Activated T-cell treated with anti-CD3 and anti-CD28 coated beads, Interleukin-2, amount 50 U/mL, for 4 hours (primary cell): Measurements from ENCODE around the gene ADGRL1. TPM values are rescaled to one million over a fixed set of nuclear protein-coding genes. Genes with fewer than 3 reads are reported as not detected.

ENCODE experiments used
- ATAC-seq, 2 donors: fragments of 200-7000 bp; cut with Tn5 transposase; one replicate each; pipeline ENCODE4 v1.10.0; 2021
- DNase-seq: peaks from one replicate; pipeline ENCODE4 v3.0.0-alpha.2; 2020
- H3K27me3 Mint-ChIP-seq: one replicate; pipeline ENCODE4 v1.8.0; 2021; ENCODE audit warnings: low read depth, mixed read lengths
- H3K36me3 Mint-ChIP-seq: one replicate; pipeline ENCODE4 v1.8.0; 2022; ENCODE audit warnings: mixed read lengths; ENCODE audit not compliant: insufficient read depth
- H3K4me1 Mint-ChIP-seq: one replicate; pipeline ENCODE4 v1.8.0; 2021; ENCODE audit warnings: low read depth, mixed read lengths
- H3K4me3 Mint-ChIP-seq: one replicate; pipeline ENCODE4 v1.8.0; 2021; ENCODE audit warnings: mild to moderate bottlenecking, moderate library complexity, mixed read lengths
- H3K9me3 Mint-ChIP-seq: one replicate; pipeline ENCODE4 v1.8.0; 2021; ENCODE audit warnings: mixed read lengths
- total RNA-seq, 3 donors: library from RNA; stranded (reverse); gene quantifications; one replicate each; pipeline ENCODE4 v1.2.1, GENCODE V29; 2021

ADGRL1 gene
- total RNA-seq, 3 donors from 2014 or later = 22.2 to 30.2 (median 23.6) TPM

- Mint-ChIP-seq H3K36me3 (peaks cover 14% of the 10 kb centered on the region), H3K27me3 (no peaks in the 10 kb centered on the region), H3K4me1 (peaks cover 25% of the 10 kb centered on the region), H3K4me3 (peak overlapping the region; percentile 78), H3K9me3 (no peaks in the 10 kb centered on the region)
- DNase-seq (no peak), ATAC-seq (peak; percentile 62 to 75)
These were observed 38.3 kb downstream of the ADGRL1 start for GRCh38 chr19:14167576-14168138.

GRCh38 chr19:14166999-14167575, 38.9 kb downstream of the ADGRL1 start:
- H3K36me3 Mint-ChIP-seq = peaks cover 14% of the 10 kb centered on the region
- no peaks in the 10 kb centered on the region for H3K27me3 Mint-ChIP-seq
- no peaks in the 10 kb centered on the region for H3K9me3 Mint-ChIP-seq
- DNase-seq (no peak), ATAC-seq (peak; percentile 10 to 15)
- H3K4me3 Mint-ChIP-seq = peak overlapping the region; percentile 78
- H3K4me1 Mint-ChIP-seq = peaks cover 25% of the 10 kb centered on the region

- peaks cover 25% of the 10 kb centered on the region for H3K4me1 Mint-ChIP-seq
- DNase-seq (no peak), ATAC-seq (peak; percentile 34 to 57)
- no peaks in the 10 kb centered on the region for H3K27me3 Mint-ChIP-seq
- H3K9me3 Mint-ChIP-seq = no peaks in the 10 kb centered on the region
- H3K4me3 Mint-ChIP-seq = peak overlapping the region; percentile 78
- H3K36me3 Mint-ChIP-seq = peaks cover 14% of the 10 kb centered on the region
These were observed 39.8 kb downstream of the ADGRL1 start for GRCh38 chr19:14165990-14166830.

- Mint-ChIP-seq H3K27me3 (no peaks in the 10 kb centered on the region), H3K4me1 (peaks cover 25% of the 10 kb centered on the region), H3K9me3 (no peaks in the 10 kb centered on the region), H3K4me3 (no peak overlapping the region), H3K36me3 (peaks cover 3% of the 10 kb centered on the region)
- ATAC-seq (no peak), DNase-seq (no peak)
These were observed 41.1 kb downstream of the ADGRL1 start for GRCh38 chr19:14164724-14165493.

GRCh38 chr19:14164082-14164481, 41.9 kb downstream of the ADGRL1 start:
- ATAC-seq = no peak
- Mint-ChIP-seq H3K9me3 (no peaks in the 10 kb centered on the region), H3K4me3 (no peak overlapping the region), H3K27me3 (no peaks in the 10 kb centered on the region), H3K36me3 (no peaks in the 10 kb centered on the region), H3K4me1 (peaks cover 25% of the 10 kb centered on the region)
- no peak for DNase-seq

GRCh38 chr19:14162871-14163297, 43.1 kb downstream of the ADGRL1 start:
- H3K9me3 Mint-ChIP-seq = no peaks in the 10 kb centered on the region
- H3K4me1 Mint-ChIP-seq = peaks cover 18% of the 10 kb centered on the region
- H3K4me3 Mint-ChIP-seq = no peak overlapping the region
- DNase-seq (no peak), ATAC-seq (no peak)
- H3K36me3 Mint-ChIP-seq = no peaks in the 10 kb centered on the region
- no peaks in the 10 kb centered on the region for H3K27me3 Mint-ChIP-seq

GRCh38 chr19:14161305-14161704, 44.7 kb downstream of the ADGRL1 start:
- peaks cover 3% of the 10 kb centered on the region for H3K36me3 Mint-ChIP-seq
- H3K27me3 Mint-ChIP-seq = no peaks in the 10 kb centered on the region
- no peak overlapping the region for H3K4me3 Mint-ChIP-seq
- no peak for DNase-seq
- H3K9me3 Mint-ChIP-seq = no peaks in the 10 kb centered on the region
- peaks cover 5% of the 10 kb centered on the region for H3K4me1 Mint-ChIP-seq
- no peak for ATAC-seq

GRCh38 chr19:14160017-14160703, 45.8 kb downstream of the ADGRL1 start:
- DNase-seq (no peak), ATAC-seq (no peak)
- Mint-ChIP-seq H3K4me1 (no peaks in the 10 kb centered on the region), H3K36me3 (peaks cover 3% of the 10 kb centered on the region), H3K27me3 (no peaks in the 10 kb centered on the region), H3K9me3 (no peaks in the 10 kb centered on the region), H3K4me3 (no peak overlapping the region)

GRCh38 chr19:14159059-14159458, 46.9 kb downstream of the ADGRL1 start:
- Mint-ChIP-seq H3K27me3 (no peaks in the 10 kb centered on the region), H3K4me1 (no peaks in the 10 kb centered on the region), H3K4me3 (no peak overlapping the region), H3K36me3 (peaks cover 3% of the 10 kb centered on the region), H3K9me3 (no peaks in the 10 kb centered on the region)
- DNase-seq (no peak), ATAC-seq (no peak)

- H3K36me3 Mint-ChIP-seq = peaks cover 3% of the 10 kb centered on the region
- no peaks in the 10 kb centered on the region for H3K27me3 Mint-ChIP-seq
- DNase-seq (no peak), ATAC-seq (no peak)
- H3K4me3 Mint-ChIP-seq = no peak overlapping the region
- H3K4me1 Mint-ChIP-seq = no peaks in the 10 kb centered on the region
- H3K9me3 Mint-ChIP-seq = no peaks in the 10 kb centered on the region
These were observed 47.5 kb downstream of the ADGRL1 start for GRCh38 chr19:14158276-14159023.

- Mint-ChIP-seq H3K4me3 (no peak overlapping the region), H3K9me3 (no peaks in the 10 kb centered on the region), H3K27me3 (no peaks in the 10 kb centered on the region), H3K36me3 (peaks cover 7% of the 10 kb centered on the region), H3K4me1 (no peaks in the 10 kb centered on the region)
- ATAC-seq (no peak), DNase-seq (no peak)
These were observed 48.8 kb downstream of the ADGRL1 start for GRCh38 chr19:14156971-14157717.

GRCh38 chr19:14156122-14156521, 49.8 kb downstream of the ADGRL1 start:
- DNase-seq (no peak), ATAC-seq (no peak)
- Mint-ChIP-seq H3K36me3 (peaks cover 7% of the 10 kb centered on the region), H3K4me3 (no peak overlapping the region), H3K9me3 (no peaks in the 10 kb centered on the region), H3K4me1 (no peaks in the 10 kb centered on the region), H3K27me3 (no peaks in the 10 kb centered on the region)

- Mint-ChIP-seq H3K27me3 (no peaks in the 10 kb centered on the region), H3K9me3 (no peaks in the 10 kb centered on the region)
These were observed 50.6 kb downstream of the ADGRL1 start for GRCh38 chr19:14155371-14155770.

More at GRCh38 chr19:14155371-14155770, 50.6 kb downstream of the ADGRL1 start:
- H3K4me3 Mint-ChIP-seq = no peak overlapping the region
- DNase-seq (no peak), ATAC-seq (no peak)
- H3K36me3 Mint-ChIP-seq = peaks cover 7% of the 10 kb centered on the region
- H3K4me1 Mint-ChIP-seq = peaks cover 2% of the 10 kb centered on the region
